HCT116 (cell line): ENCODE data around the gene LACRT.

Experiments used
- EZH2 ChIP-seq: fragments of 200-600 bp; sonication (generic); IDR thresholded peaks from 2 replicates; pipeline ENCODE4 v1.6.1; 2017; ENCODE audit warnings: antibody characterized with exemption, mixed run types
- MAX ChIP-seq: IDR thresholded peaks from 2 replicates; pipeline ENCODE4 v1.6.1; 2012
- POLR2AphosphoS5 ChIP-seq: IDR thresholded peaks from 2 replicates; pipeline ENCODE4 v1.6.1; 2011; ENCODE audit warnings: mild to moderate bottlenecking, low read depth, low read length, moderate library complexity
- TF ChIP-seq, protein P1 (sequence below), 3 experiments: fragments of 200-600 bp in 1 of 3; sonication (generic) in 1 of 3; IDR thresholded peaks in 2 of 3; conservative IDR thresholded peaks in 1 of 3; 2 replicates each; pipeline ENCODE4 v1.5.1; 2012 to 2017; ENCODE audit warnings: low read depth in 2 of 3, low read length in 2 of 3, antibody characterized with exemption in 1 of 3, borderline replicate concordance in 1 of 3, control low read depth in 1 of 3, mild to moderate bottlenecking in 1 of 3, mixed read lengths in 1 of 3, mixed run types in 1 of 3, moderate library complexity in 1 of 3; ENCODE audit not compliant: insufficient read depth in 1 of 3

- TF ChIP-seq, protein P1, sequence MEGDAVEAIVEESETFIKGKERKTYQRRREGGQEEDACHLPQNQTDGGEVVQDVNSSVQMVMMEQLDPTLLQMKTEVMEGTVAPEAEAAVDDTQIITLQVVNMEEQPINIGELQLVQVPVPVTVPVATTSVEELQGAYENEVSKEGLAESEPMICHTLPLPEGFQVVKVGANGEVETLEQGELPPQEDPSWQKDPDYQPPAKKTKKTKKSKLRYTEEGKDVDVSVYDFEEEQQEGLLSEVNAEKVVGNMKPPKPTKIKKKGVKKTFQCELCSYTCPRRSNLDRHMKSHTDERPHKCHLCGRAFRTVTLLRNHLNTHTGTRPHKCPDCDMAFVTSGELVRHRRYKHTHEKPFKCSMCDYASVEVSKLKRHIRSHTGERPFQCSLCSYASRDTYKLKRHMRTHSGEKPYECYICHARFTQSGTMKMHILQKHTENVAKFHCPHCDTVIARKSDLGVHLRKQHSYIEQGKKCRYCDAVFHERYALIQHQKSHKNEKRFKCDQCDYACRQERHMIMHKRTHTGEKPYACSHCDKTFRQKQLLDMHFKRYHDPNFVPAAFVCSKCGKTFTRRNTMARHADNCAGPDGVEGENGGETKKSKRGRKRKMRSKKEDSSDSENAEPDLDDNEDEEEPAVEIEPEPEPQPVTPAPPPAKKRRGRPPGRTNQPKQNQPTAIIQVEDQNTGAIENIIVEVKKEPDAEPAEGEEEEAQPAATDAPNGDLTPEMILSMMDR (IDR thresholded peaks at IDR 0.05 in 2 of 3, conservative IDR thresholded peaks at IDR 0.05 in 1 of 3; ENCODE audit: borderline replicate concordance in 1 of 3, insufficient read depth in 1 of 3, low read depth in 2 of 3, low read length in 2 of 3): no peak
- no peak for TF ChIP-seq MAX
- no peak for TF ChIP-seq EZH2
- no peak for TF ChIP-seq POLR2AphosphoS5
Measured at GRCh38 chr12:54663603-54664002, 28.9 kb upstream of the LACRT start.
